Dedifferentiated amniotic fluid mesenchymal stem cell (primary cell): ENCODE data around the gene UBTD2.
"Not testable (repeated sequence)": the region's sequence is repeated elsewhere in the genome, so short reads cannot be mapped to it uniquely, and the experiment has no call there.

Source experiments
- DNase-seq: peaks from one replicate; pipeline ENCODE4 v3.0.0-alpha.2; 2016; ENCODE audit errors: extremely low spot score

The UBTD2 gene

GRCh38 chr5:172293054-172293744 lies 9.6 kb upstream of the UBTD2 start:
- peak; percentile 84 for DNase-seq

GRCh38 chr5:172291837-172292236 lies 8.3 kb upstream of the UBTD2 start:
- not testable (repeated sequence) for DNase-seq

GRCh38 chr5:172288465-172288864 lies 4.9 kb upstream of the UBTD2 start:
- DNase-seq, result no peak

- DNase-seq, result not testable (repeated sequence)
These were observed 3.6 kb upstream of the UBTD2 start for GRCh38 chr5:172287140-172287539.

- DNase-seq, result no peak
These were observed 1.9 kb upstream of the UBTD2 start for GRCh38 chr5:172285226-172286143.

GRCh38 chr5:172284611-172284980 lies 1.0 kb upstream of the UBTD2 start:
- peak; percentile 31 for DNase-seq

GRCh38 chr5:172283862-172284610 lies 472 bp upstream of the UBTD2 start:
- DNase-seq, result peak; percentile 80

GRCh38 chr5:172282272-172283019 lies 1.1 kb downstream of the UBTD2 start:
- no peak for DNase-seq

GRCh38 chr5:172281346-172281745 lies 2.2 kb downstream of the UBTD2 start:
- DNase-seq, result no peak

- DNase-seq, result peak; percentile 88
These were observed 2.6 kb downstream of the UBTD2 start for GRCh38 chr5:172280929-172281328.

GRCh38 chr5:172280317-172280716 lies 3.2 kb downstream of the UBTD2 start:
- no peak for DNase-seq

GRCh38 chr5:172278356-172278755 lies 5.2 kb downstream of the UBTD2 start:
- DNase-seq, result no peak

GRCh38 chr5:172276214-172276613 lies 7.3 kb downstream of the UBTD2 start:
- no peak for DNase-seq

GRCh38 chr5:172274951-172275753 lies 8.4 kb downstream of the UBTD2 start:
- DNase-seq, result no peak

GRCh38 chr5:172267943-172268342 lies 15.6 kb downstream of the UBTD2 start:
- no peak for DNase-seq

- no peak for DNase-seq
These were observed 16.9 kb downstream of the UBTD2 start for GRCh38 chr5:172266676-172267092.

- no peak for DNase-seq
These were observed 17.4 kb downstream of the UBTD2 start for GRCh38 chr5:172266071-172266675.

GRCh38 chr5:172264815-172265395 lies 18.7 kb downstream of the UBTD2 start:
- no peak for DNase-seq

- DNase-seq, result no peak
These were observed 28.1 kb downstream of the UBTD2 start for GRCh38 chr5:172255444-172255843.

- DNase-seq, result no peak
These were observed 31.1 kb downstream of the UBTD2 start for GRCh38 chr5:172252501-172252900.
